Caco-2 (cell line): ENCODE measurements around the gene ST8SIA5. TPM values are rescaled to one million over a fixed set of nuclear protein-coding genes. Genes with fewer than 3 reads are reported as not detected.

Experiments used
- BruUV-seq: library from RNA; stranded (reverse); fragments of 400-500 nt; replicated peaks from 2 replicates; lab custom pipeline; 2021; lab: Mats Ljungman, UMichigan
- CTCF ChIA-PET: fragments of 300-600 bp; sonication (Branson Sonifier 250); formaldehyde crosslinking; loops from one replicate; lab custom pipeline; 2022; ENCODE audit warnings: antibody characterized with exemption; lab: Charles Lee
- POLR2A ChIA-PET: fragments of 300-600 bp; sonication (Branson Sonifier 250); formaldehyde crosslinking; loops from one replicate; lab custom pipeline; 2022; ENCODE audit warnings: antibody characterized with exemption; lab: Charles Lee
- DNase-seq, 2 experiments: peaks; one replicate each; pipeline versions ENCODE4 v3.0.0 to v3.0.0-alpha.2; 2020 to 2022
- H3K27me3 ChIP-seq: replicated peaks from 2 replicates; pipeline ENCODE4 v1.6.0; 2011; ENCODE audit warnings: low read length; ENCODE audit not compliant: control insufficient read depth, insufficient read depth
- H3K36me3 ChIP-seq: 2 replicates; pipeline ENCODE4 v1.5.1; 2011; ENCODE audit warnings: low read length; ENCODE audit not compliant: control insufficient read depth, insufficient read depth
- H3K4me1 ChIP-seq: fragments of 250-450 bp; sonication (Bioruptor Pico); 2 replicates; pipeline ENCODE4 v1.5.1; 2020; ENCODE audit warnings: mild to moderate bottlenecking
- H3K4me3 ChIP-seq: 2 replicates; pipeline ENCODE4 v1.5.1; 2011; ENCODE audit warnings: low read depth, mild to moderate bottlenecking, control low read depth, low read length
- H3K9me3 ChIP-seq: fragments of 250-450 bp; sonication (Bioruptor Pico); 2 replicates; pipeline ENCODE4 v1.5.1; 2020; ENCODE audit warnings: mild to moderate bottlenecking, moderate library complexity
- H3K27ac Mint-ChIP-seq: one replicate; pipeline ENCODE4 v1.8.0; 2022; ENCODE audit warnings: mixed read lengths; ENCODE audit not compliant: unreplicated experiment
- H3K27me3 Mint-ChIP-seq: one replicate; pipeline ENCODE4 v1.8.0; 2022; ENCODE audit warnings: mixed read lengths; ENCODE audit not compliant: insufficient read depth, unreplicated experiment
- H3K36me3 Mint-ChIP-seq: one replicate; pipeline ENCODE4 v1.8.0; 2022; ENCODE audit warnings: mild to moderate bottlenecking, mixed read lengths; ENCODE audit not compliant: insufficient read depth, unreplicated experiment
- H3K4me1 Mint-ChIP-seq: one replicate; pipeline ENCODE4 v1.8.0; 2022; ENCODE audit warnings: low read depth, mixed read lengths; ENCODE audit not compliant: unreplicated experiment
- H3K4me3 Mint-ChIP-seq: one replicate; pipeline ENCODE4 v1.8.0; 2022; ENCODE audit warnings: mild to moderate bottlenecking, moderate library complexity, mixed read lengths; ENCODE audit not compliant: unreplicated experiment
- H3K9me3 Mint-ChIP-seq: one replicate; pipeline ENCODE4 v1.8.0; 2022; ENCODE audit warnings: mixed read lengths; ENCODE audit not compliant: unreplicated experiment
- CTCF ChIP-seq, 2 experiments: fragments of 200-600 bp in 1 of 2; IDR thresholded peaks; 1 replicate in 1 of 2; 2 replicates in 1 of 2; pipeline versions ENCODE4 v1.5.1 to v1.8.0; 2011 to 2022; ENCODE audit warnings: antibody characterized with exemption in 1 of 2, control low read depth in 1 of 2, inconsistent platforms in 1 of 2, low read depth in 1 of 2, low read length in 1 of 2, mild to moderate bottlenecking in 1 of 2, moderate library complexity in 1 of 2; ENCODE audit not compliant: insufficient read depth in 1 of 2, severe bottlenecking in 1 of 2, unreplicated experiment in 1 of 2
- intact Hi-C: fragments of 100-400 bp; cut with micrococcal nuclease; formaldehyde crosslinking; loops from one replicate; pipeline ENCODE4 v1.10.0; 2022; ENCODE audit not compliant: unreplicated experiment
- total RNA-seq: library from RNA; stranded (reverse); gene quantifications from 2 replicates; pipeline ENCODE4 v1.2.3, GENCODE V29; 2022

ST8SIA5 gene
- total RNA-seq, 1 experiment from 2014 or later, result not detected

GRCh38 chr18:46772357-46772756 lies 15.5 kb upstream of the ST8SIA5 start:
- H3K4me3 Mint-ChIP-seq, result no peak overlapping the region
- no peak for TF ChIP-seq CTCF (IDR thresholded peaks at IDR 0.05; ENCODE audit: insufficient read depth in 1 of 2, low read depth in 1 of 2, low read length in 1 of 2, severe bottlenecking in 1 of 2, unreplicated experiment in 1 of 2)
- no peaks in the 10 kb centered on the region for H3K36me3 ChIP-seq
- no peaks in the 10 kb centered on the region for H3K9me3 Mint-ChIP-seq
- BruUV-seq, result no TSS peak
- CTCF ChIA-PET, result no interaction called here
- H3K4me1 ChIP-seq, result no peaks in the 10 kb centered on the region
- no peaks in the 10 kb centered on the region for H3K9me3 ChIP-seq
- no peaks in the 10 kb centered on the region for H3K36me3 Mint-ChIP-seq
- H3K27me3 Mint-ChIP-seq, result peaks cover 2% of the 10 kb centered on the region
- POLR2A ChIA-PET, result no interaction called here
- no peak overlapping the region for H3K4me3 ChIP-seq
- H3K4me1 Mint-ChIP-seq, result no peaks in the 10 kb centered on the region
- H3K27me3 ChIP-seq, result no peaks in the 10 kb centered on the region
- no peak overlapping the region for H3K27ac Mint-ChIP-seq
- intact Hi-C loops, result no loop called here
- DNase-seq, result no peak

- H3K36me3 Mint-ChIP-seq, result no peaks in the 10 kb centered on the region
- intact Hi-C loops, result no loop called here
These were observed 14.3 kb upstream of the ST8SIA5 start for GRCh38 chr18:46771141-46771540.

GRCh38 chr18:46770708-46771107 lies 13.9 kb upstream of the ST8SIA5 start:
- Mint-ChIP-seq H3K27ac (no peak overlapping the region), H3K27me3 (peaks cover 2% of the 10 kb centered on the region), H3K4me1 (no peaks in the 10 kb centered on the region), H3K4me3 (no peak overlapping the region), H3K36me3 (no peaks in the 10 kb centered on the region), H3K9me3 (no peaks in the 10 kb centered on the region)
- no peak for DNase-seq
- intact Hi-C loops, result no loop called here
- CTCF ChIA-PET, result no interaction called here
- POLR2A ChIA-PET, result no interaction called here
- TF ChIP-seq CTCF (IDR thresholded peaks at IDR 0.05; ENCODE audit: insufficient read depth in 1 of 2, low read depth in 1 of 2, low read length in 1 of 2, severe bottlenecking in 1 of 2, unreplicated experiment in 1 of 2), result no peak
- Histone ChIP-seq H3K27me3 (no peaks in the 10 kb centered on the region), H3K36me3 (no peaks in the 10 kb centered on the region), H3K4me1 (no peaks in the 10 kb centered on the region), H3K4me3 (no peak overlapping the region), H3K9me3 (no peaks in the 10 kb centered on the region)
- no TSS peak for BruUV-seq

More at GRCh38 chr18:46771141-46771540, 14.3 kb upstream of the ST8SIA5 start:
- DNase-seq, result no peak
- Histone ChIP-seq H3K4me3 (no peak overlapping the region), H3K4me1 (no peaks in the 10 kb centered on the region), H3K27me3 (no peaks in the 10 kb centered on the region), H3K9me3 (no peaks in the 10 kb centered on the region), H3K36me3 (no peaks in the 10 kb centered on the region)
- H3K4me3 Mint-ChIP-seq, result no peak overlapping the region
- BruUV-seq, result no TSS peak
- H3K27ac Mint-ChIP-seq, result no peak overlapping the region
- H3K4me1 Mint-ChIP-seq, result no peaks in the 10 kb centered on the region
- no peak for TF ChIP-seq CTCF (IDR thresholded peaks at IDR 0.05; ENCODE audit: insufficient read depth in 1 of 2, low read depth in 1 of 2, low read length in 1 of 2, severe bottlenecking in 1 of 2, unreplicated experiment in 1 of 2)
- H3K9me3 Mint-ChIP-seq, result no peaks in the 10 kb centered on the region
- CTCF ChIA-PET, result no interaction called here
- H3K27me3 Mint-ChIP-seq, result peaks cover 2% of the 10 kb centered on the region
- POLR2A ChIA-PET, result no interaction called here
